HG03558 (cell line): ENCODE measurements around the gene JAGN1.

Source experiments
- ATAC-seq: cut with Tn5 transposase; IDR thresholded peaks from one replicate; pipeline ENCODE4 v1.9.1; 2021; ENCODE audit warnings: moderate number of reproducible peaks; ENCODE audit not compliant: unreplicated experiment; ENCODE audit errors: extremely low read depth

JAGN1 gene

DNA sequence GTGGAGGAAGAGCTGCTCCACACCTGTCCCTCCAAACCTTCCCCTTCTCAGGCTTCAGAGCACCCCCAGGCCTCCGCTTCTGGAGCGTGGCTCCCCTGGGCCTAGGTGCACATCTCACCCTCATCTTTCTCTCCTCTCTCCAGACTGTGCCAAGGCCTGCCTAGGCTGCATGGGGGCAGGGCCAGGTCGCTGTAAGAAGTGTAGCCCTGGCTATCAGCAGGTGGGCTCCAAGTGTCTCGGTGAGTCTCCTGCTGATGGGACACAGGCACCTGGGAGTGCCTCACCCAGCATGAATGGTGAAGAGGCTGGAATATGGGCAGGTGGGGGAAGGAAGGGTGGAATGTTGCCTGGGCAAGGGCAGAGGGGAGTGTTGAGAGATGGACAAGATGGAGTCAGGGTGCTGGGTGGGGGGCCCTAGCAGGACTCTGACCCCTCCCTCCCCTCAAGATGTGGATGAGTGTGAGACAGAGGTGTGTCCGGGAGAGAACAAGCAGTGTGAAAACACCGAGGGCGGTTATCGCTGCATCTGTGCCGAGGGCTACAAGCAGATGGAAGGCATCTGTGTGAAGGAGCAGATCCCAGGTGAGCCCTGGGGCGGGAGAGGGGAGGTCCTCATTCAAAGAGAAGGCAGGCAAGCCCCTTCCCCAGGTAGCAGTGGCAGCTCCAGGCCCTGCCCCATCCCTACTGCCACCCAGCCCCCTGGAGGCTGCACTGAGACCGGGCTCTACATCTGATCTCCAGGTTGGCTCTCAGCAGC, 52.7 kb downstream of the JAGN1 start:
- ATAC-seq: no peak
